GM21717 (cell line): Measurements from ENCODE around the gene SENP8.
"Not testable (repeated sequence)": the region's sequence is repeated elsewhere in the genome, so short reads cannot be mapped to it uniquely, and the experiment has no call there.

Source experiments
- ATAC-seq: cut with Tn5 transposase; IDR thresholded peaks from one replicate; pipeline ENCODE4 v1.9.1; 2021; ENCODE audit warnings: mild to moderate bottlenecking, moderate library complexity; ENCODE audit not compliant: unreplicated experiment

SENP8 gene

DNA sequence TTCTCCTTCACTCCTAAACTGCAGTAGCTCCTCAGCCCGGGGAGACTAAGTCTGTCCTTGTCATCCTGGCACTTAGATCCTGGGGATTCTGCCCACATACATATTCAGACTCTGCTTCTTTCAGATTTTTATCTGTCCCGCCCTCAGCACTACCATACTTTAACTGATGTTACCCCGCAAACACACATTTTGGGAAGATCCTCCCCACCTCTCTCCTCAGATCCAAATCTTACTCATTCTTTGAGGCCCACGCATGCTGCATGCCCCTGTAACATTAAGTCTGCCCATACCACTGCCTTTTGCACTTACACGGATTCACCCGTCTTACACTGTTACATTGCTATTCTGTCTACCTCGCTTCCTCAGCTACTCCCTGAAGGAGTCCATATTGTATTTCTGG is 36.1 kb downstream of the SENP8 start:
- no peak for ATAC-seq

DNA sequence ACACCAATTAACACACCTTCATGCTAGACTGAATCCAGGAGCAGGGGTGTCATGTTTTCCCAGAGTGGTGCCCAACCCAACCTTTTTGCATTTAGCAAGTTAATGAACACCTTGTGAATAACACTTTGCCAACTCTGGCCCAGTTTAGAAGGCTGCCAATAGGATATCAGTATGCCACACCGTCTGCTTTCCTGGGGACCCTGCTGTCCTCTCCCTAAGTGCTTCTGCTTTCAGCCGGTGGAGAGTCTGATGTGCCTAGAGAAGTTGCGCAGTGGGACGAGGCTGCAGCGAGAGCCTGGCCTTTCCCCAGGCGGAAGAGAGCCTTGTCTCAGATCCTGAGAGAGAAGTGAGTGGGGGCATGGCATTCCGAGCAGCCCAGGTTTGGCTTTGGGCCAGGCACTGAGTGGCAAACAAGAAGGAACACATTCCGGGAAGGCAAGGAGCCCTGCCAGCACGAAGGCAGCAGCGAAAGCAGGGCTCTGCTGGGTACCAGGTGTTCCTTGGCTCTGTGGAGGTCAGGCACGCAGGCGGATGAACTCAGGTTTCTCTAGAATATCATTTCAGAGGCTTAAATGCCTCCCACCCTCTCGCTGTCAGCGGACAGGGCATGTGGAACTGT is 36.9 kb downstream of the SENP8 start:
- ATAC-seq = no peak

DNA sequence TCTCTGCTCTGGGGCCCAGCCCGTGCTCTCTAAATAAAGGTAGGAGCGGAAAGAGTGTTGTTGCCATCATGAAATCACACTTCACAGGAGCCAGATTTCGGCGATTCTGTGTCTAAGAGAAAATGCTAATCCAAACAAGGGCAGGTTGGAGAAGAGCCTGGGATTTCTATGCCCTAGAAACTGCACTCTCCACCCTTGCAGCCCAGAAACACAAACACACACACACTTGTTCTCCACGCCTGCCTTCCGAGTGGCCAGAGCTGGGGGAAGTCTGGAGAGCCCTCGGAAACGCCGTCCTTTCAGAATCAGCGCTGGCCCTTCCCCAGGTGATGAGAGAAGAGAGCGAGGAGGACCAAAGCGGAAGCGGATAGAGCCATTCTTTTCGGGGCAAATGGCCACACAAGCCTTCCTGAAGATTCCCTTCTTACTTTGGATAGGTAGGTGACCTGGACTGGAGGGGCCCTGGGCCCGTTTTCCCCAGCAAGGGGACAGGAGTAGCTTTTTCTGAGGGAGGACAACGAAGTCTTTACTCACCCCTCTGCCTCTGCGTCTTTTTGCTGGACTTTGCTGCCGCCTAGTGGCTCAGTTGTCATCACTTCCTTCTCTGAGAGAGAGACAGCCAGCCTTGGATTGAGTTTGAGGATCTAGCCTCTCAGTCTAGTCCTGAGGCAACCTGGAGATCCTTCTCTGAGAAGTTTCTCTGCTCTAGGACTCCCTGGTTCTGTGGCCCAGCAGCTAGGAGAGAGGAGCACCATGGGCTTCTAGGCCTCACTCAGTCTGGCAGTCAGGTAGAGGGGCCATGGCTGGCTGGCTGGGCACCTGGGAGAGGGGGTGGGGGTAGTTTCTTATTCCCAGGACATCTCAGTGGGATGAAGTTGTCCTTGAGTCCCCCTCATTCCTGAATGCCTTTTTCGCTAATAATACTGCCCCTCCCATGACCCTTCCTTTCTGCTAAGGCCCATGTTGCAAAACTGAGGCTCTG is 37.7 kb downstream of the SENP8 start:
- ATAC-seq = peak; percentile 61

DNA sequence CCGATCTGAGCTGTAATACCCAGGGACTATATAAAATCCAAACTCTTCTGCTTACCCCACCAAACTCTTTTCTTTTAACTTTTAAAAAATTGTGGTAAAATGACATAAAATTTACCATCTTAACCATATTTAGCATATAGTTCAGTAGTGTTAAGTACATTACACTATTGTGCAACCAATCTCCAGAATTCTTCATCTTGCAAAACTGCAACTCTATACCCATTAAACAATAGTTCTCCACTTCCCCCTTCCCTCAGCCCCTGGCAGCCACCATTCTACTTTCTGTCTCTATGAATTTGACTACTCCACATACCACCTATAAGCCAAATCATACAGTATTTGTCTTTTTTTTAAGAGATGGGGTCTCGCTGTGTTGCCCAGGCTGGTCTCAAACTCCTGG is 38.7 kb downstream of the SENP8 start:
- ATAC-seq = no peak

DNA sequence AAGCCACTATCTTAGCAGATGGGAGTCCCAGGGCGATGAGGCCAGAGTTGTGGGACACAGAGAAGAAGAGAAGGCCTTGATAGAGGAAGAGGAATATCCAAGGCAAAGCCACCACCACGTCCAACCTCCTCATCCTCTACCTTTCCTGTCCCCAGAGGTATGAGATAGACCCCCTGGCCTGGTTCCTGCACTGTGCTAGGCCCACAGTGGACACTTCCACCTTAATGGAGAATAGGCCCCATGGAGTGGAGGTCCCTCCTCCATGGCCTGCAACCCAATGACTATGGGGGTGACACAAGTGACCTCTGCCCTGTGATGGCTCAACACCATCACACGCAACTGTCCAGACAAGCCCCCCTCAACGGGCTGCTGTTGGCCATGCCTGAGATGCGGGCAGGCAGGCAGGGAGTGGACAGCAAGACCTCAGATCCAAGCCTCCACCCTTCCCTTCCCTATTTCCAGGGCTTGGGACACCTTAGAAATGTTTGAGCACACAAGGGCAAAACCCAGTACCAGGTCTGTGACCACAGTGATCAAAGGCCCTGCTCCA is 42.6 kb downstream of the SENP8 start:
- no peak for ATAC-seq

DNA sequence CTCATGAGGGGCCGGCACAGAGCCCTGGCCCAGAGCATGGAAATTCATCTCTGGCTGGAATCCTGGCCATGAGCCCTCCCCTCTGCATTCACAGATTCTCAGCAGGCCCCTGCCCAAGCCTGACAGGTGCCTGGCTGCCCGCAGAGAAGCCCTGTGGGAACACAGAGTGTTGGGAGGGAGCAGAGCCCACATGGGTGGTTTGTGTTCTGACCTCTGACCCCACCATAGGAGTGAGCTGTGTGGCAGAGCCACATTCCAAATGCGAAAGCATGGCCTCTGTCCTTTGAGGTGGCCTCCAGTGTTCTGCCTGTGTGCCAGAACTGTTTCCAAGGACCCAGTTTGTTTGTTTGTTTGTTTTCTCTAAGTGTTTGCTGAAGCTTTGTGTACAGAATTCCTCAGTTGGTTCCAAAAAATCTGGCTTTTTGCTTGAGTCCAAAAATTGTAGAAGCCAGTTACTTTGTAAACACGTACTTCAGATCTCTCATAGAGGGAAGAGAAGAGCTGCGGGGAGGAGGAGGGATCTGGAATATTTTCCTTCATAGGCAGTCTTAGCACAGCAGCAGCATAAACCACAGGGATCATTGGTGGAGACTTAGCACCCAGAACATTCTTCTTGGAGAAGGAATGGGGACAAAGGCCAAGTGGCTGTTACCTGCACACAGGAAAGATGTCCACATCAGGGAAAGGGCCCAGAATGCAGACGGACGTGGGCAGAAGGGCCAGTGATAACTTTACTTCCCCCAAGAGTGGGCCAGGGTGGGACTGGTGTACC is 43.3 kb downstream of the SENP8 start:
- no peak for ATAC-seq

DNA sequence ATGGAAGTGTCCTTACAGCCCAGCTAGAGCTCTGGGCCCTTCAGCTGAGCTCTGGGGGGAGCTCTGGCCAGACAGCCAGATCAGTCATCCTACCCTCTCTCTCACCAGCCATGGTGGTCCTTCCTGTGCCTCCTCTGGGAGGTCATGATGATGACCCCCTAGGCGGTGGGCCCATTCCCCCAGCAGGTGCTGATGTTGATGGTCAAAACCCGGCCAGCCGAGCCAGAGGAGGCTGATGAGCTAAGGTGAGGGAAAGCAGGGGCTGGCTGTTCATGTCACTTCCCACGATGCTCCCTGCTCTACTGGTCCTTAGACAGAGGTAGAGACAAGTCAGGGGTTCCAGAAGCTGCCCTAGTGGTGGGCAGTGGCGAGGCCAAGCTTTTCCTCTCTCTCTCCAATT is 44.4 kb downstream of the SENP8 start:
- no peak for ATAC-seq

DNA sequence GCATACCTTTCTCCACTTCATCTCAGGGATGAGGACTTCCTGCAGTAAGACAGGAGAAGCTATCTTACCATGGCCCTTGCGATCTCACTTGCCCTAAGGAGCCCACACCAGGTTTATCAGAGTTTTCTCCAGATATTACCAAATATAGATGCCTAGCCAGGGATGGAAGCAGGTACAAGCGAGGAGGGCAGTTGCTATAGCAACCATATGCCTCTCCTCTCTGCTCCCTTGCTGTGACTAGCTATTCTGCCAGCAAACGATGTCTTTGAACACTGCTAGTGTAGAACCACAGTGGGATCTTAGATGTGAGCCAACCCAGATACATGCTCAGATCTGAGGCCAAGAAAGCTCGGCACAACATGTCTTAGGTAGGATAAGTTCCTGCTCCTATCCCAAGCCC is 45.5 kb downstream of the SENP8 start:
- ATAC-seq = no peak

DNA sequence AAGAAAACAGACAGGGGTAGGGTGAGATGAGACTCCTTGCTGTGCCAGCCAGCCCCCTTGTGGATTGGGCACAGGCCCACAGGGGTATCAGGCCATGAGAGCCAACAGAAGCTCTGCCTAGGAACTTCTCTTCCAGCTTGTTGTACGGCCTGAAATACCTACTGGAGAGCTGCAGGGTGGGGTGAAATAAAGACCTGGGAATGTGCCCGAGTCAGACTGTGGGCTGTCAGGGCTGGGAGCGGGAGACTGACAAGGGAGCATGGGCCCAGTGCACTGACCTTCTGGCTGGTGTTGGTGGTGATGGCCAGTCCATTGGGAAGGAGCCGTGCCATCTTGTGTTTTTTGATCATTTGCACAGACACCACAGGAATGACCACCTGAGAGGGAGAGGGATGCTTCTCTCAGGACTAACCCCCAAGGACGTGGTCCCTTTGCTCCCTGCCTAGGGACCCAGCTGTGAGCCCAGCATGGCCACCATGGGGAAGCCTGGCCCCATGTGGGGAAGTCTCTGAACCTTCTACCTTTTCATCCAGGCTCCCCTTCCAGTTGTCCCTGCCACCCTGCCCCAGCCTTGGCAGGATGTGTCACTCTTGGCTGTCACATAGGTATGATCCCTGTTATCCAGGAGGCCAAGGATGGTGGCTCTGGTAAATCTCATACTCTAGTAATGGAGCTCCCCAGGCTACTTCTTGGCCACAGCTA is 48.7 kb downstream of the SENP8 start:
- no peak for ATAC-seq

DNA sequence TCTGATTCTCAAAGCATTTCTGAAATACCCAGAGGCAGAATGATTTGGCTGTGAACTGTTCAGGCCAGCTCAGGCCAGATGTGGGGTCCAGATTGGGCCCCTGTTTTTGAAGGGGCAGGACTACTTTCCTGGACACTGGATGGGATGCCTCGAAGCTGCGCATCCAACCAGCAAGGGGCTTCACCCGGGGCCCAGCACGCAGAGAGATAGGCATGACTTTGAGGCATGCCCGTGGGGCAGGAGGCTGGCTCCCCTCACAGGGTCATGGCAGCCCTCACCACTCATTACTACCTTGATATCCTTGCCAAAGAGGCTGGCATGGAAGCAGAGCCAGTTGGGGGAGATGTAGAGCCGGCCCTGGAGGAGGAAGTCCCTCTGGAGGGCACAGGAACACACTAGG is 49.2 kb downstream of the SENP8 start:
- ATAC-seq = no peak

DNA sequence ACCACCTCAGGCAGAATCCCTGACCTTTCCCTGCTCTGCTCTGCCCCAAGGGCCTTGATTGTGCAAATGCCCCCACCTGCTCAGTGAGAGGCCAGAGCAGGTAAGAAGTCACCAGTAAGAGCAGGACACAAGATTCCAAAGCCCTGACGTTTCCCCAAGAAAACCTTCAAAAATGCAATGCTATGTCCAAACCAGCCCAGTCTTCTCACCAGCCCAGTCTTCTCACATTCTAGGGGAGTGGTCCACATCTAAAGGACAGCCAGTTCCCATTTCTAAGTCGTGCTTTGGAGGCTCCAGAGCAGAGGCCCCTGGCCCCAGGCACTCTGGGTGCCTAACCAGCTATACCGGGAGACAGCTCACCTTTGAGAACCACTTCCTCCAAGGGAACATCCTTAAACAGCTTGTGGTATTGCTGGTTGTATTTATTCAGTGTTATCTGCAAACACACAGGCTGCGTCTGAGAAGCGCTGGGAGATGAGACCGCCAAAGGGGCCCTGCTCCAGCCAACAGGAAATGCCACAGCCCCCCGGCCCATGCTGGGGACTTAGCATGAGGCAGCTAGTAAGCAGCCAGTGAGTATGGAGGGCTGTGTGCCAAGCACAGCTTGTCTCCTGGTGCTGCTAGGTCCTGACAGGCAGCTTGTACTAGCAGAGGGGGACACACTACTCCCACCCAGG is 50.1 kb downstream of the SENP8 start:
- ATAC-seq = no peak

DNA sequence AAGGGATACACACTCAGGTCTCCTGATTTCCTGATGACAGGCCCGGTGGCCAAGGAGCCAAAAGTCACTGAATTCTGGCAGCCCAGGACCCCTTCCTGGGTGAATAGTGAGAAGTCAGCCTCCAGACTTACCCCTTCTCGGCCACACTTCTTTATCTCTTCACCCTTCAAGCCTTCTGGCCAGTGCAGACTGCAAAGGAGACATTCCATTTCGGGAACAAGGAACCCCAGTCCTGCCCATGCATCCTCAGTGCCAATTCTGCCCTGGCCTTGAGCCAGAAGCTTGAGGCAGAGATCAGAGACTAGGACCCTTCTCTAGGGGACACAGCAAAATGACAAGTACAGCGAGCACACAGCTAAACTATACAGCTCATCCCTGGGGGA is 50.6 kb downstream of the SENP8 start:
- ATAC-seq = no peak

DNA sequence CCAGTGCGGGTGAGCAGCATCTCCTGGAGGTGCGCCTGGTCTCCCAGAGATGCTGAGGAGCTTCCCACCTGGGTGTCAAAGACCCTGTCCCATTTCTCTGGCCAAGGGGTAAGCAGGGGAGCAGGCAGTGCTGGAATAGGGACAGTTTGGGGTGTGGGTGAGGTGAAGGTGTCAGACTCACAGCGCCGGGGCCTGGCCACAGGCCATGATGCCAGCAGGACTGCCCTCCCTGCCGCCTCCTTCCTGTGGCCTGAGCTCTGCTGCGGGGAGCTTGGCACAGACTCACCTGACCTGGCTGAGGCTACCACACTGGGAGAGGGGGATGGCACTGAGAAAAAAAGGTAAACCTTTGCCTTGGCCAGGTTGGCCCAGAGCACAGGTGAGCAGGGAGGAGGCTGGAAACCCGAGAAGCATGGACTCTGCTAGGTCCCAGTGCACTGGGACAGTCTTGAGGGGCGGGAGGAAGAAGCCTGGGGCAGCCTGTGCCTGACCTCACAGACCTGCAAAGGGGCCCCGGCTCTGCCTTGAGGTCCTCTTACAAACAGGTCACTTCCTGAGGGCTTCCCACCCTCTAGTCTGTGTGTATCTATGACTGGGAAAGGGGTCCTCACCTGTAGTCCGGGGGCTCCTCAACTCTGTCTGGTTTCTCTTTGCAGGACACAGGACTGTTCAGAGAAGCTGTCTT is 51.2 kb downstream of the SENP8 start:
- ATAC-seq = no peak

DNA sequence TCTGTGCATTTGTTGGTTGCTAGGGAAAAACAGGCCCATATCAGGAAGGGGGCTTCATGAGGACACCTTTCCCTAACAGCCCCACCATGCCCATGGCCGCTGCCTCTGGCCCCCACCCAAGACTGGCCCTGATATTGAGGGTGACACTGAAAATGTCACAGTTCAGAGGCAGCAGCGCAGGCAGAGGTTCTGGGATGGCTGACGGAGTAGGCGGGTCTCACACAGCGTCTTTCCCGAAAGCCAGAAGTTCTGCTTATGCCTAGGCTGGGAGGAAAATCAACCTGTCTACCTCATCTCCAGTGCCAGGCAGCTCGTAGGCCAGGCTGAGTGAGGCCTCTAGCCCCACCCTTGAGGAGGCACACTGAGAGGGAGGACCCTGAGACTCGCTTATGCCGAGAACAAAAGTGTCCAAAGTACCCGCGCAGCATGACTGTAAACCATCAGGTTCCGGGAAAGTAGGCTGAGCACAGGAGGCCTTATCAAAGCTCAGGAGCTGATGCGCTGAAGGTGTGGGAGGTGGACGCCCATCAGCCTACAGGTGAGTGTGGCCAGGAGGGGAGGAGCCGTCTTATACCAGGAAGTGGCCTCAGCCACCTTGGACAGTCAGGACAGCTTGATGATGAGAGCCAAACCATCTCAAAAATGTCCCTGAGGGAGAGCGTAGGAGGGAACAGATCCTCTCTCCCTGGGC is 51.9 kb downstream of the SENP8 start:
- no peak for ATAC-seq

DNA sequence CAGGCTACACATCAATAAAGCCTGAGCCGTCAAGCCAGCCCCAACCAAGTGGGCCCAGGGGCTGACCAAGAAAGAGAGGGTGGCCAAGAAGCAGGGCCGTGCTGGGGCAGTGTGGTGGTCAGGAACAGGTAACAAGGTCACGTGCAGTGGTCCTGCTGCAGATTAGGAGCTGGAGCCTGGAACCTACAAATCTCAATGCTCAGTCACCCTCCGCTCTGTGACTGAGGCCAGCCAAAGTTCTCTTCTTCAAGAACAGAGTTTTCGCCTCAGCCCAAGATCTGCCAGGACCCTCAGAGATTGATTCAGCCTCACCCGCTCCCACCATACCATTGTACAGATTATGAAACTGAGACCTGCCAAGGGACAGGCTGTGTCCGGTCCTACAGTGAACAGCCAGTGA is 52.5 kb downstream of the SENP8 start:
- no peak for ATAC-seq

DNA sequence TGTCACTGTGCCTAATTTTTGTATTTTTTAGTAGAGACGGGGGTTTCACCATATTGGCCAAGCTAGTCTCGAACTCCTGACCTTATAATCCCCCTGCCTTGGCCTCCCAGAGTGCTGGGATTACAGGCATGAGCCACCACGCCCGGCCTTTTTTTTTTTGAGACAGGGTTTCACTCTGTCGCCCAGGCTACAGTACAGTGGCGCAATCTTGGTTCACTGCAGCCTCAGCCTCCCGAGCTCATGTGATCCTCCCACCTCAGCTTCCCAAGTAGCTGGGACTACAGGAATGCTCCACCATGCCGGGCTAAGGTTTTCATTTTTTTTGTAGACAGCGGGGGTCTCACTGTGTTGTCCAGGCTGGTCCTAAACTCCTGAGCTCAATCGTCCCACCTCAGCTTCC is 53.8 kb downstream of the SENP8 start:
- ATAC-seq = not testable (repeated sequence)

DNA sequence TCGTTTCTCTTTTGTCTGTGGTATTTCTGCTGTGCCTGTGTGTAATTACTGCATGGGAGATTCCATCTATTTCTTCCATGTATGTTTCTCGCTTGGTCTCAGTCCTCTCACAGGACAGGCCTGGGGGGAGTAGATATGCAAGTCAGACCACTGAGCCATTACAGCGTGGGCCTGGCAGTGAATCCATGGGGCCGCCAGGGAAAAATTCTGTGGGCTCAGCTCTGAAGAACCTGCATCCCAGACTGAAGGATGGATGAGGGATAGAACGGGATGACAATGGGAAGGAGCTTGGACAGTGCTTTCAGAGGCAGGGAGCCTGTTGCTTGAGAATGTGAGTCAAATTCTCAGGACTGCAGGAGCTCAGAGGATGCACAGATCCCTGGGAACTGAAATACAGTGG is 54.6 kb downstream of the SENP8 start:
- no peak for ATAC-seq

DNA sequence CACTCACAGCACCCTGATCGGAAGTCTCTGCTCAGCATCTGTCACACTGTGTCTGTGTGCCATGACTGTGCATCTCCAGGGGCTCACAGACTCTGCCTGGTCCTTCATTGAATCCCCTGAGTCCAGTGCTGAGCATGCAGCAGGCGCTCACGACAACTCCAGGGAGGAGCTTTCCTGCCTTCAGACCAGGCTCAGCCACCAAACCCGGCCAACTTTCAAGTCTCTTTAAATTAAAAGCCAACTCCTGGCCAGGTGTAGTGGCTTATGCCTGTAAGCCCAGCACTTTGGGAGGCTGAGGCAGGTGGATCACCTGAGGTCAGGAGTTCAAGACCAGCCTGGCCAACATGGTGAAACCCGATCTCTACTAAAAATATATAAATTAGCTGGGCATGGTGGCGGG is 55.2 kb downstream of the SENP8 start:
- no peak for ATAC-seq
